T-helper 2 cell (primary cell): ENCODE measurements around the gene CCDC74A.
"Not testable (repeated sequence)": the region's sequence is repeated elsewhere in the genome, so short reads cannot be mapped to it uniquely, and the experiment has no call there.

Experiments used
- DNase-seq, 5 experiments: peaks; one replicate each; pipeline versions ENCODE4 v3.0.0 to v3.0.0-alpha.2; 2012 to 2022

The CCDC74A gene

GRCh38 chr2:131503587-131503986, 24.1 kb upstream of the CCDC74A start:
- not testable (repeated sequence) for DNase-seq

DNA sequence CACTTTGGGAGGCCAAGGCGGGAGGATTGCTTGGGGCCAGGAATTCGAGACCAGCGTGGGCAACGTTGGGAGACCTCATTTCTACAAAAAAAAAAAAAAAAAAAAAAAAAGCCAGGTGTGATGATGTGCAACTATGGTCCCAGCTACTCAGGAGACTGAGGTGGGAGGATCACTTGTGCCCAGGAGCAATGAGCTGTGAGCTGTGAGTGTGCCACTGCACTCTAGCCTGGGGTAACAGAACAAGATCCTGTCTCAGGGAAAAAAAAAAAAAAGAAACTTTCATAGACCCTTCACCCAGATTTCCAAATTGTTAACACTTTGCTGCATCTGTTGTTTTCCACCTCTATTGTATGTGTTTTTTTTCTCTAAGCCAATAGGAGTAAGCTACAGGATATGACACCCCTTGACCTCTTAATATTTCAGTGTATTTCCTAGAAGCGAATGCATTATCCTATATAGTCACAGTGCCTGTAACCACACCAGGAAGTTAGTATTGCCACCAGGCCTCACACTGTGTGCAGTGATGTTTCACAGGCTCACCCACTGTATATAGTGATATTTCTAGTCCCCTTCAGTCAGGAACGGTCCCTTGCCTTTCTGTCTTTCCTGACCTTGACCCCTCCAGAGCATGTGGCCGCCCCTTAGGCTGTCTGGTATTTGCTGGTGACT, 23.5 kb upstream of the CCDC74A start:
- not testable (repeated sequence) for DNase-seq

- DNase-seq = no peak
These were observed 18.1 kb upstream of the CCDC74A start for GRCh38 chr2:131509615-131510014.

GRCh38 chr2:131511291-131511968, 16.3 kb upstream of the CCDC74A start:
- not testable (repeated sequence) for DNase-seq

GRCh38 chr2:131511969-131512870, 15.5 kb upstream of the CCDC74A start:
- DNase-seq = not testable (repeated sequence)

DNA sequence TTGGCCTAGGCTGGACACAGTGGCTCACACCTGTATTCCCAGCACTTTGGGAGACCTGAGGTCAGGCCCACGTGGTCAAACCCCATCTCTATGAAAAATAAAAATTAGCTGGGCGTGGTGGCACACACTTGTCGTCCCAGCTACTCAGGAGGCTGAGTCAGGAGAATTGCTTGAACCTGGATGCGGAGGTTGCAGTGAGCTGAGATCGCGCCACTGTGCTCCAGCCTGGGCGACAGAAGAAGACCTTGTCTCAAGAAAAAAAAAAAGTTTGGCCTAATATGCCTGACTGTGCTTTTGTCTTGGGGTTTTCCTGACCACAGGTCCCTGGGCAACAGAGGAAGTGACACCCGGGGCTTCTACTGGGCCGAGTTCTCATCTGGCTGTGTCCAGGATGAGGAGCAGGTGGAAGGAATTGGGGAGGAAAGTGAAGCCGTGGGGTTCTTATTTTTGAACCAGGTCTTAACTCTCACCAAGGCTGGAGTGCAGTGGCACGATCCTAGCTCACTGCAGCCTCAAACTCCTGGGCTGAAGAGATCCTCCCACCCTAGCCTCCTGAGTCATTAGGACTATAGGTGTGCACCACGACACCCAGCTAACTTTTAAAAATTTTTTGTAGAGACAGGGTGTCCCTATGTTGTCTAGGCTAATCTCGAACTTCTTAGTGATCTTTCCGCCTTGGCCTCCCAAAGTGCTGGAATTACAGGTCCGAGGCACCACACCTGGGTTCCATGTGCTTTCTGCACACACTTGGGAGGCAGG, 13.1 kb upstream of the CCDC74A start:
- not testable (repeated sequence) for DNase-seq

DNA sequence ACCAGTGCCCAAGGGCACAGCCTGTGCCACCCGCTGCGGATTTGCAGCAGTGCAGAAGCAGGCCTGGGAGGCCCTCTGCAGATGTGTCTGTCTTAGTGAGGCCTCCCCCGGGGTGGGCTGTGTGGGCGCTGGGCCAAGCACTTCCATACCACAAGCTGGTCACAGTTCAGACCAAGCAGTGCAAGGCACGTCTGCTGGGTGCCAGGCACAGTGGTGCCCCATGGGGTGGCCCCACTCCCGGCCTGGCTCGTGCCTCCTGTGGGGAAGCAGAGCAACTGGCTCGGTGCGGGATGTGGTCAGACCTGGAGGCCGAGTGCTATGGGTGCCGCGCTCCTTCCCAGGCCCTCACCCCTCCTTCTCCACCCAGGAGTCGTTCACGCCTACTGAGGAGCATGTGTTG, 12.5 kb upstream of the CCDC74A start:
- not testable (repeated sequence) for DNase-seq

- DNase-seq = no peak
These were observed 11.7 kb upstream of the CCDC74A start for GRCh38 chr2:131516011-131516410.

DNA sequence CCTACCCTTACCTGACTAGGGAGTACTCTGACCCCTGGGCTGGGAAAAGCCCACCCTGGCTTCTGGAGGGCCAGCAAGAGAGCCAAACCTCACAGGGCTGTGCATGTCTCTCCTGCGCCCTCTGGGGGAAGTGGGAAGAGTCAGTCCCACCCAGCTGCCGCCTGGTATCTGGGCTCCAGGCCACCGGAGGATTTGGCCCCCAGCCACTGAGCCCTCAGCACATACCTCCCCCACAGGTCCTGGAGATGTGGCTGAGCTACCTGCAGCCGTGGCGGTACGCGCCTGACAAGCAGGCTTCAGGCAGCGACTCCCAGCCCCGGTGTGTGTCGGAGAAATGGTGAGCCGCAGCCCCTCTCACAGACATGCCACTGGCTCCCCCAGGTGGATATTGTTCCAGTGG, 11.1 kb upstream of the CCDC74A start:
- not testable (repeated sequence) for DNase-seq

DNA sequence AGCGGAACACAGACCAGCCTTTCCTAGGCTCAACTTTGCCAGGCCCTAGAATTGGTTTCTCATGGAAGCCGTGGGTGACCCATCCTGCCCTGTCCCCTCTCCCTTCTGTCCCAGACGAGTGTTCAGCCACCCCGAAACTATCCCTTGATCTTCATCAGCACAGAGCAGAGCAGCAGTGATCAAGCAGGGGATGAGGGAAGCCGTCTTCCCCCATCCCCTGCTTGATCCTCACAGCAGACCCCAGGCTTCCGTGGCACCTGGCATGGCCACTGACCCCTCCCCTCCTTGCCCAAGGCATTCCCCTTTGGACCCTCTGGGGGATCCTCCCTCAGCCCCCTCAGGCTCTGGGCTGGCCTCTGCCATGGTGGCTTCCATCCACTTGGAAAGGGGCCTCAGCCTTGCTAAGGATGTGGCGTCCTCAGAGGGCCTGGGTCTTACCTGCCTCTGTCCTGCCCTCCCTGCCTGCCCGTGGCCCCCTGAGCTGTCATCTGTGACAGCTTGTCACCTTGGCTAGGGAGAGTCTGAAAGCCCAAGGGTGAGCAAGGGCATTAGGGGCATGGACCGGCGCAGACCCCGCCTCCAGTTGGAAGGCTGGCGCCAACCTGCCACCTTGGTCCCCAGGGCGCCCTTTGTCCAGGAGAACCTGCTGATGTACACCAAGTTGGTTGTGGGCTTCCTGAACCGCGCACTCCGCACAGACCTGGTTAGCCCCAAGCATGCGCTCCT, 10.4 kb upstream of the CCDC74A start:
- DNase-seq = no peak

DNA sequence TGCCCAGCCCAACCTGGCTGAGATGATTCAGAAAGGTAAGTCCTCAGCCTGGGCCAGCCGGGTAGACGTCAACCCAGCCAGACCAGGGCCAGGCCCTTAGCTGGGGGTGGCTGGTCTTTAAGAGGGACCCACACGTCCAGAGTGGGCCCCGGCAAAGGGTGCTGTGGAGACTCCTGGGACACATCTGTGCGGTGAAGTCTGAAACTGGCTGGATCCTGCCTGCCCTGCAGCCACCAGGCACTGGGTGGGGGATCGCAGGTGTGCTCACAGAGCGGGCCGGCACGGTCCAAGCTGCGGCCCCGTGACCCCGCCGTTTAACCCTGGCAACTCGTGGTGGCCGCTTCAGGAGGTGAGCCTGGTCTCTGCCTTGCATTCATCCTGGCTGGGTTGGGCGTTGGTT, 9.8 kb upstream of the CCDC74A start:
- not testable (repeated sequence) for DNase-seq

DNA sequence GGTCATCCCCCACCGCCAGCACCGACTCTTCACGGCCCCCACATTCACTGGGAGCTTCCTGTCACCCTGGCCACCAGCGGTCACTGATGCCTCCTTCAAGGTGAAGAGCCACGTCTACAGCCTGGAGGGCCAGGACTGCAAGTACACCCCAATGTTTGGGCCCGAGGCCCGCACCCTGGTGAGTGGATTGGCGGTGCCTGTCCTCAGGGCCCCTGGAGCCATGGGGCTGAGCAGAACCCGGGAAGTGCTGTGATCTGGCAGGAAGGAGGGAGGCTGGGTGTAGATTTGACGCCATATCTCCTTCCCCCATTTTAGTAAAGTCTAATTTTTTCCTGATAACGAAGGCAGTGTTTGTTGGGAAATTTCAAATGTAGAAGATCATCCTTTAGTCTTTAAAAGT, 9.2 kb upstream of the CCDC74A start:
- not testable (repeated sequence) for DNase-seq

GRCh38 chr2:131519466-131519865, 8.2 kb upstream of the CCDC74A start:
- DNase-seq = no peak

DNA sequence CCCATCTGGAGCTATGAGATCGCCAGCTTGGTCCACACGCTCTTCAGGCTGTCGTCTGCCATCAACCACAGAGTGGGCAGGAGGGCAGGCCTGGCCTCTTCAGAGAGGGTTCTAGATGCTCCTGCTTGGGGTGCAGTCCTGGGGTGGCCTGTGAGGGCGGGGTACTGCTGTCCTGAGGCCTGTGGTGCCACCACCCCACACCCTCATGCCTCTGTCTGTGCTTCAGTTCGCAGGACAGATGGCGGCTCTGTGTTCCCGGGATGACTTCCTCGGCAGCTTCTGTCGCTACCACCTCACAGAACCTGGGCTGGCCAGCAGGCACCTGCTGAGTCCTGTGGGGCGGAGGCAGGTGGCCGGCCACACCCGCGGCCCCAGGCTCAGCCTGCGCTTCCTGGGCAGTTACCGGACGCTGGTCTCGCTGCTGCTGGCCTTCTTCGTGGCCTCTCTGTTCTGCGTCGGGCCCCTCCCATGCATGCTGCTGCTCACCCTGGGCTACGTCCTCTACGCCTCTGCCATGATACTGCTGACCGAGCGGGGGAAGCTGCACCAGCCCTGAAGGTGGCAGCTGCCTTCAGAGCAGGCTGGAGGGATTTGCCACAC, 7.7 kb upstream of the CCDC74A start:
- not testable (repeated sequence) for DNase-seq

- DNase-seq = no peak
These were observed 7.2 kb upstream of the CCDC74A start for GRCh38 chr2:131520526-131520925.

GRCh38 chr2:131521524-131521923, 6.2 kb upstream of the CCDC74A start:
- not testable (repeated sequence) for DNase-seq

DNA sequence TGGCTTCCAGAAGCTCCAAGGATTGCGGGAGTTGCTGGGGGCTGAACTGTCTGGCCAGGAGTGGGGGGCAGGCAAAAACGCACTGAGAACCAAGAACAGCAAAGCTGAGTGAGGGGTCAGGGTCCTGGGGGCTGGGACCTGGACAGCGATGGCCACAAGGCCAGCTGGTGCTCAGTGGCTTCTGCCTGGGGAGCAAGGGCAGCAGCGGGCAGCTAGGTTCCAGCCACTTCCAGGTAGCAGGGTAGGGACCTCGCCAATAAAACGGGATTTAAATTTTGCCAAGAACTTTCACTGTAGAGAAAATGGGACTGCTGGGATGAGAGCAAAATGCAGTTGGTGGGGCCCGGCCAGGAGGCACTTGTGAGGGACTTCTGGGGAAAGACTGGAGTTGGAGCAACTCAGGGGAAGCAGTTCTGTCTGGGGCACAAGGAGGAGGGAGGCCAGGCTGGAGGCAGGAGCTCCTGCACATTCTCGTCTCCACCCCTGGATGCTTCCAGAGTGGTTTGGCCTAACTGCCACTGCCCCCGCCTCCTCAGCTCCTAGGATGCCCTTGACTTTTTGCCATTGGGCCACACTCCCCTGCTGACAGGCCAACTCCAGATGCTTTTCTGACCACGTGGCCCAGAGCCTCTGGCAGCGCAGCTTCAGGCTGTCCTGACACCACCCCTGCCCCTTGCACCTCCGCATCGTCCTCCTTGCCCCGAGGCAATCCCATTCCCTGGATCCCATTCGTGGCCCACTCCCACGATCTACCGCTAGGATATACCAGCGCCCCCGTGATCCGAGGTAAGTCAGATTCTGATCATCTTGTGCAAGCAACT, 5.5 kb upstream of the CCDC74A start:
- DNase-seq = no peak

DNA sequence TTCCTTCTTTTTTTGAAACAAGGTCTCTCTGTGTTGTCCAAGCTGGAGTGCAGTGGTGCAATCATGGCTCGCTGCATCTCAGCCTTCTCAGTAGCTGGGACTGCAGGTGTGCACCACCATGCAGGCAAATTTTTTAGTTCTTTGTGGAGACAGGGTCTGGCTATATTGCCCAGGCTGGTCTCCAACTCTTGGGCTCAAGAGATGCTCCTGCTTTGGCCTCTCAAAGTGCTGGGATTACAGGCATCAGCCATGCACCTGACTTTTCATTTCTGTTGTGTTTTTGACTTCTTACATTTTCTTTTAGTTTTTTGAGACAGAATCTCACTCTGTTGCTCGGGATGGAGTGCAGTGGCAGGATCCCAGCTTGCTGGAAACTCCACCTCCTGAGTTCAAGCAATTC, 2.4 kb upstream of the CCDC74A start:
- DNase-seq = not testable (repeated sequence)

- DNase-seq = peak in 1 of 5 experiments; percentile 21
These were observed 1.5 kb downstream of the CCDC74A start for GRCh38 chr2:131528981-131529863.
